Esophagus squamous epithelium (tissue), 4 donors: ENCODE results near the gene ACOT11.

Experiments used
- POLR2A ChIP-seq, 4 donors: fragments of 450-650 bp; IDR thresholded peaks; one replicate each; pipeline ENCODE4 v1.6.1; 2017; ENCODE audit warnings: antibody characterized with exemption in 4 of 4, mild to moderate bottlenecking in 4 of 4, moderate library complexity in 3 of 4
- TF ChIP-seq, protein P1 (sequence below), 6 experiments: fragments of 450-650 bp in 4 of 6; fragments of 200-600 bp in 2 of 6; sonication (generic) in 2 of 6; IDR thresholded peaks; one replicate each; pipeline ENCODE4 v1.5.1; 2016 to 2019; ENCODE audit warnings: antibody characterized with exemption in 6 of 6, mild to moderate bottlenecking in 4 of 6, moderate library complexity in 4 of 6

DNA sequence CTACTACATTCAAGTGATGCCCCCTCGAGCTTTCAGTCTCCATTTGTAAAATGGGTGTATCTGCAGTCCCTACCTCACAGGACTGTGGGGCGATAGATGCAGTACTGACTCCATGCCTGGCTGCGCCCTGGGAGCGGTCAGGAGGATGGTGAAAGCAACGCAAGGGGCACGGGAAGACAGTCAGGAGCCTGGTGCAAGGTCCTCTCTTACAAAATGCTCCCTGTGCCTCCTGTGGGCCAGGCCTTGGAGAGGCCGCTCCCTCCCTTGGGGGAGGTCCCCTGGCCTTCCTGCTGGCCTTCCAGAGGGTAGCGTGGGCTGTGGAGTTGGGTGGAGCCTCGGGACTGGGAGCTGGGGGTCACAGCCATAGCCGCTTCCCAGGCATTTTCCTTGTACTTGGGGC, 53.7 kb downstream of the ACOT11 start:
- TF ChIP-seq, protein P1, sequence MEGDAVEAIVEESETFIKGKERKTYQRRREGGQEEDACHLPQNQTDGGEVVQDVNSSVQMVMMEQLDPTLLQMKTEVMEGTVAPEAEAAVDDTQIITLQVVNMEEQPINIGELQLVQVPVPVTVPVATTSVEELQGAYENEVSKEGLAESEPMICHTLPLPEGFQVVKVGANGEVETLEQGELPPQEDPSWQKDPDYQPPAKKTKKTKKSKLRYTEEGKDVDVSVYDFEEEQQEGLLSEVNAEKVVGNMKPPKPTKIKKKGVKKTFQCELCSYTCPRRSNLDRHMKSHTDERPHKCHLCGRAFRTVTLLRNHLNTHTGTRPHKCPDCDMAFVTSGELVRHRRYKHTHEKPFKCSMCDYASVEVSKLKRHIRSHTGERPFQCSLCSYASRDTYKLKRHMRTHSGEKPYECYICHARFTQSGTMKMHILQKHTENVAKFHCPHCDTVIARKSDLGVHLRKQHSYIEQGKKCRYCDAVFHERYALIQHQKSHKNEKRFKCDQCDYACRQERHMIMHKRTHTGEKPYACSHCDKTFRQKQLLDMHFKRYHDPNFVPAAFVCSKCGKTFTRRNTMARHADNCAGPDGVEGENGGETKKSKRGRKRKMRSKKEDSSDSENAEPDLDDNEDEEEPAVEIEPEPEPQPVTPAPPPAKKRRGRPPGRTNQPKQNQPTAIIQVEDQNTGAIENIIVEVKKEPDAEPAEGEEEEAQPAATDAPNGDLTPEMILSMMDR (IDR thresholded peaks at IDR 0.05) = no peak
- no peak for TF ChIP-seq POLR2A (IDR thresholded peaks at IDR 0.05)
